Urinary bladder (tissue), 4 donors: ENCODE results near the gene USP12. TPM values are rescaled to one million over a fixed set of nuclear protein-coding genes. Genes with fewer than 3 reads are reported as not detected.

Source experiments
- DNase-seq: peaks from one replicate; pipeline ENCODE4 v3.0.0-alpha.2; 2015; ENCODE audit errors: extremely low spot score
- H3K27ac ChIP-seq: one replicate; pipeline ENCODE4 v1.5.1; 2013; ENCODE audit warnings: low read depth, mild to moderate bottlenecking, moderate library complexity
- H3K36me3 ChIP-seq: one replicate; pipeline ENCODE4 v1.6.1; 2013; ENCODE audit warnings: mild to moderate bottlenecking, moderate library complexity; ENCODE audit not compliant: insufficient read depth
- H3K4me1 ChIP-seq: one replicate; pipeline ENCODE4 v1.6.1; 2013; ENCODE audit warnings: mild to moderate bottlenecking, moderate library complexity; ENCODE audit not compliant: insufficient read depth
- H3K4me3 ChIP-seq: one replicate; pipeline ENCODE4 v1.5.1; 2013; ENCODE audit warnings: low read depth, low read length
- WGBS: extraction: QIAGEN DNeasy Blood & Tissue Kit; methylation state at CpG from one replicate; pipeline ENCODE4 v1.1.7; 2013; 5-methylcytosine and 5-hydroxymethylcytosine counted together
- polyA plus RNA-seq: library from polyadenylated mRNA; stranded (reverse); fragments of 200-250 nt; gene quantifications from one replicate; pipeline ENCODE4 v1.2.3, GENCODE V29; 2013
- total RNA-seq: library from RNA; depleted of rRNA; stranded (reverse); fragments of >200 nt; gene quantifications from one replicate; pipeline ENCODE4 v1.2.3, GENCODE V29; 2014
- donor health status: healthy with polysubstance abuse.
- donor health status: healthy.

Gene USP12
- total and polyA plus RNA-seq, 2 donors: 21.8 to 45.0 TPM

GRCh38 chr13:27113436-27113835, 58.2 kb downstream of the USP12 start:
- WGBS: 91% methylated on average over 4 of the region's 4 CpGs
- Histone ChIP-seq H3K4me3 (no peak overlapping the region), H3K36me3 (peaks cover 2% of the 10 kb centered on the region), H3K4me1 (no peaks in the 10 kb centered on the region), H3K27ac (no peak overlapping the region)
- DNase-seq: no peak

GRCh38 chr13:27112006-27112405, 59.6 kb downstream of the USP12 start:
- no peak for DNase-seq
- H3K36me3 ChIP-seq: peaks cover 2% of the 10 kb centered on the region
- H3K4me1 ChIP-seq: no peaks in the 10 kb centered on the region
- H3K4me3 ChIP-seq: no peak overlapping the region
- H3K27ac ChIP-seq: no peak overlapping the region

GRCh38 chr13:27110056-27110746, 61.4 kb downstream of the USP12 start:
- H3K27ac ChIP-seq: no peak overlapping the region
- peaks cover 5% of the 10 kb centered on the region for H3K36me3 ChIP-seq
- WGBS: 93% methylated on average over 3 of the region's 3 CpGs
- H3K4me1 ChIP-seq: no peaks in the 10 kb centered on the region
- no peak overlapping the region for H3K4me3 ChIP-seq
- no peak for DNase-seq

DNA sequence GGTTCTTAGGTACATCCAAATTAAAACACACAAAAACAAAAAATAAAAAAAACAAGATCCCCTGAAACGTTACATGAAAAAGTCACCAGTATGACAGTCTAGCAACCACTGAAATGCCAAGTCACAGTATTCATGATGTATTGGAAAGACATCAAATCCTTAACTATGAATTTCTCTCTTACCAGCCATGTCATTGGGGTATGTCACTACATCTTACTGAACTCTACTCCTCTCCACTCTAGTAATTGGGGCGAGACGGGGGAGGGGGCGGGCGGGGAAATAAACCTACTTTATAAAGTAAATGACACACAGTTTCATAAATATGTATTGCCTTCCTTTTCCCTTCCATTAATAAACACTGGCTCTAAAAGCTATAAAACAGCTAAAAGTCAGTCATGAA, 65.5 kb downstream of the USP12 start:
- no peak overlapping the region for H3K4me3 ChIP-seq
- WGBS: 96% methylated on average over 5 of the region's 5 CpGs
- no peak overlapping the region for H3K27ac ChIP-seq
- no peak for DNase-seq
- peaks cover 4% of the 10 kb centered on the region for H3K36me3 ChIP-seq
- H3K4me1 ChIP-seq: no peaks in the 10 kb centered on the region

- no peak for DNase-seq
- Histone ChIP-seq H3K27ac (no peak overlapping the region), H3K4me3 (no peak overlapping the region), H3K4me1 (no peaks in the 10 kb centered on the region), H3K36me3 (peaks cover 4% of the 10 kb centered on the region)
- 75% methylated on average over 4 of the region's 4 CpGs for WGBS
Observed at GRCh38 chr13:27104606-27105005, 67.0 kb downstream of the USP12 start.

- Histone ChIP-seq H3K27ac (no peak overlapping the region), H3K36me3 (peaks cover 4% of the 10 kb centered on the region), H3K4me1 (no peaks in the 10 kb centered on the region), H3K4me3 (no peak overlapping the region)
- DNase-seq: no peak
- 96% methylated on average over 3 of the region's 3 CpGs for WGBS
Observed at GRCh38 chr13:27101847-27102246, 69.8 kb downstream of the USP12 start.

DNA sequence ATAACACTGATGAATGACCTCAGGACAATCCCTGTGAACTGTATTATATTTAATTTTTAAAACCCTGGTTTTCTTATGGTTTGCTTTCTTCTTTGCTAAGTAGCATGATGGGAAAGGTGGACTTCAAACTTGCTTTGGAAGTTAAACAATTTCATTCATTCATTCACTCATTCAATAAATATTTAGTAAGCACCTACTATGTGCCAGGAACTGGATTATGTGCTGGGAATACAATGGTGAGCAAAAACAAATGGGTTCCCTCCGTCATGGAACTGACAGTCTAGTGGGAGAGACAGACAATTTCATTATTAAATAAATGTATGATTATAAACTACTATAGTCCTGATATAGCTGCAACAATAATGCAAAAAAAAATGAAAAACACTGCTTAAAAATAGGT, 70.3 kb downstream of the USP12 start:
- Histone ChIP-seq H3K36me3 (peaks cover 4% of the 10 kb centered on the region), H3K4me3 (no peak overlapping the region), H3K27ac (no peak overlapping the region), H3K4me1 (no peaks in the 10 kb centered on the region)
- DNase-seq: no peak
- WGBS: 97% methylated on average over 1 of the region's 1 CpG

DNA sequence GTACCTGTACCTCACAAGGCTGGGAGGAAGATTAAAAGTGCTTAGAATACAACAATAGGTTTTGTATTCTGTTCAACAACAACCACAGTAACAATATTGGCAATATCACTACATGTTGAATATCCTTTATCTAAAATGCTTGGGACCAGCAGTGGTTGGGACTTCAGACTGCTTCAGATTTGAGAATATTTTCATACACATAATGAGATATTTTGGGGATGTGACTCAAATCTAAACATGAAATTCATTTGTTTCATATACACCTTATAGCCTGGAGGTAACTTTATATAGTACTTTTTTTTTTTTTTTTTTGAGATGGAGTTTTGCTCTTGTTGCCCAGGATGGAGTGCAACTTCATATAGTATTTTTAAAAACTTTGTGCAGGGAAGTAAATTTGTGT, 73.9 kb downstream of the USP12 start:
- Histone ChIP-seq H3K27ac (no peak overlapping the region), H3K36me3 (no peaks in the 10 kb centered on the region), H3K4me1 (no peaks in the 10 kb centered on the region), H3K4me3 (no peak overlapping the region)
- DNase-seq: no peak

GRCh38 chr13:27091451-27091850, 80.2 kb downstream of the USP12 start:
- Histone ChIP-seq H3K27ac (no peak overlapping the region), H3K4me3 (no peak overlapping the region), H3K4me1 (no peaks in the 10 kb centered on the region), H3K36me3 (peaks cover 2% of the 10 kb centered on the region)
- no peak for DNase-seq
- WGBS: 92% methylated on average over 4 of the region's 4 CpGs

- Histone ChIP-seq H3K4me3 (no peak overlapping the region), H3K4me1 (no peaks in the 10 kb centered on the region), H3K27ac (no peak overlapping the region), H3K36me3 (peaks cover 2% of the 10 kb centered on the region)
- WGBS: 72% methylated on average over 3 of the region's 3 CpGs
- DNase-seq: no peak
Observed at GRCh38 chr13:27088619-27089018, 83.0 kb downstream of the USP12 start.

GRCh38 chr13:27086599-27087265, 84.9 kb downstream of the USP12 start:
- WGBS: 87% methylated on average over 6 of the region's 6 CpGs
- Histone ChIP-seq H3K27ac (no peak overlapping the region), H3K36me3 (peaks cover 2% of the 10 kb centered on the region), H3K4me1 (no peaks in the 10 kb centered on the region), H3K4me3 (no peak overlapping the region)
- DNase-seq: no peak

DNA sequence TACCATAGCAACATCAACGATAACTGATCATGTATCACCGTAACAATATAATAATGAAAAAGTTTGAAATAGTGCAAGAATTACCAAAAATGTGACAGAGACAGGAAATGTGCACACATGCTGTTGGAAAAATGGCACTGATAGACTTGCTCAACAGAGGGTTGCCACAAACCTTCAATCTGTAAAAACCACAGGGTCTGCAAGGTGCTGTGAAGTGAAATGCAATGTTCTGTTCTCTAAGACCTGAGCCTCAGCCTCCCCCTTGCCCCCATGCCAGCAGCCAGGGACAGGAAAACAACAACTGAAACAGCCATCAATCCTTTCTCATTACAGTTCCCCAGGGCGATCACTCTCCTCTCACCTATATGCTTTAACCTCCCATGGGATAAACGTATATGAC, 88.4 kb downstream of the USP12 start:
- 91% methylated on average over 4 of the region's 4 CpGs for WGBS
- no peak for DNase-seq
- Histone ChIP-seq H3K36me3 (no peaks in the 10 kb centered on the region), H3K4me1 (no peaks in the 10 kb centered on the region), H3K4me3 (no peak overlapping the region), H3K27ac (no peak overlapping the region)

DNA sequence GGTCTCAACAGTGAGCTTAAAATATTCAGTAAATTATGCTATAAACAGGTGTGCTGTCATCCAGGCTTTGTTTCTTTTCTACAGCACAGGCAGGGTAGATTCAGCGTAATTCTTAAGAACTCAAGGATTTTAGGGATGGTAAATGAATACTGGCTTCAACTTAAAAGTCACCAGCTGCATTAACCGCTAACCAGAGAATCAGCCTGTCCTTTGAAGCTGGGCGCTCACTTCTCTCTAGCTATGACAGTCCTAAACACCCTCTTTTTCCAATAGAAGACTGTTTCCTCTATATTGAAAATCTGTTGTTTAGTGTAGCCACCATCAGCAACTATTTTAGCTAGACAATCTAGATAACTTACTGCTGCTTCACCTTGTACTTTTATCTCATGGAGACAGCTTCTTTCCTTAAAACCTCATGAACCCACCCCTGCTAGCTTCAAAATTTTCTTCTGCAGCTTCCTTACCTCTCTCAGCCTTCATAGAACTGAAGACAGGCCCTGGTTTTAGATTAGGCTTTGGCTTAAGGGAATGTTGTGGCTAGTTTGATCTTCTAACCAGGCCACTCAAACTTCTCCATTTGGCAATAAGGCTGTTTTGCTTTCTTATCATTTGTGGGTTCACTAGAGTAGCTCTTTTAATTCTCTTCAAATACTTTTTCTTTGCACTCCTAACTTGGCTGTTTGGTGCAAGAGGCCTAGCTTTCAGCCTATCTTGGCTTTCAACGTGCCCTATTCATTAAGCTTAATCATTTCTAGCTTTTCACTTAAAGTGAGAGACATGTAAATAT, 89.5 kb downstream of the USP12 start:
- Histone ChIP-seq H3K4me3 (no peak overlapping the region), H3K36me3 (no peaks in the 10 kb centered on the region), H3K4me1 (no peaks in the 10 kb centered on the region), H3K27ac (no peak overlapping the region)
- whole genome bisulfite sequencing: 97% methylated on average over 4 of the region's 4 CpGs
- no peak for DNase-seq
